Measurements from ENCODE around the gene TP53. TPM values are rescaled to one million over a fixed set of nuclear protein-coding genes. Genes with fewer than 3 reads are reported as not detected.

TP53 gene
- polyA plus RNA-seq, 1 donor from 2014 or later = 13.8 TPM

DNA sequence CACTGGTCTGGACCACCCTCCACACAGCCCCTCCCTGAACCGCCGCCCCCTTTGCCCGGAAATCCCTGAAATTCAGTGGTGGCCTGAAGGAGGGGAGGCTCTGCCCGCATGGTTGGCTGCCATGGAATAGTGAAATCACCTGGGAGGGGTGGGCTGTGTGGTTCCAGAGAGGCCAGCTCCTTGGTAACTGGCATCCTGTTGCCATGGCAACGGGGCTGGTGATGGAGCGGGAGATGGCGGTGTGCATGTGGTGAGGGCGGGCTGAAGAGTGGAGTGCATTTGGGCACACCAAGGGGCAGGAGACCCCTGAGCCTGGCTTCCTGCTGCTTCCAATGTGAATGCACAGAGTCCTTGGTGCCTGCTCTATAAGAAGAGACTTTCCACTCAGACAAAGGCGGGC is 20.2 kb upstream of the TP53 start:
- peaks cover 6% of the 10 kb centered on the region for H3F3A ChIP-seq (ENCODE audit: insufficient read depth, low read length, poor library complexity, severe bottlenecking)
- no peak for TF ChIP-seq CTCF (IDR thresholded peaks at IDR 0.05; ENCODE audit: poor library complexity, severe bottlenecking)
- no peak for TF ChIP-seq TAF1 (IDR thresholded peaks at IDR 0.05; ENCODE audit: low read depth)
- no peak for TF ChIP-seq EP300 (conservative IDR thresholded peaks at IDR 0.05; ENCODE audit: poor library complexity, severe bottlenecking)
- TF ChIP-seq RAD21 (conservative IDR thresholded peaks at IDR 0.05) = no peak
- TF ChIP-seq, protein P1, sequence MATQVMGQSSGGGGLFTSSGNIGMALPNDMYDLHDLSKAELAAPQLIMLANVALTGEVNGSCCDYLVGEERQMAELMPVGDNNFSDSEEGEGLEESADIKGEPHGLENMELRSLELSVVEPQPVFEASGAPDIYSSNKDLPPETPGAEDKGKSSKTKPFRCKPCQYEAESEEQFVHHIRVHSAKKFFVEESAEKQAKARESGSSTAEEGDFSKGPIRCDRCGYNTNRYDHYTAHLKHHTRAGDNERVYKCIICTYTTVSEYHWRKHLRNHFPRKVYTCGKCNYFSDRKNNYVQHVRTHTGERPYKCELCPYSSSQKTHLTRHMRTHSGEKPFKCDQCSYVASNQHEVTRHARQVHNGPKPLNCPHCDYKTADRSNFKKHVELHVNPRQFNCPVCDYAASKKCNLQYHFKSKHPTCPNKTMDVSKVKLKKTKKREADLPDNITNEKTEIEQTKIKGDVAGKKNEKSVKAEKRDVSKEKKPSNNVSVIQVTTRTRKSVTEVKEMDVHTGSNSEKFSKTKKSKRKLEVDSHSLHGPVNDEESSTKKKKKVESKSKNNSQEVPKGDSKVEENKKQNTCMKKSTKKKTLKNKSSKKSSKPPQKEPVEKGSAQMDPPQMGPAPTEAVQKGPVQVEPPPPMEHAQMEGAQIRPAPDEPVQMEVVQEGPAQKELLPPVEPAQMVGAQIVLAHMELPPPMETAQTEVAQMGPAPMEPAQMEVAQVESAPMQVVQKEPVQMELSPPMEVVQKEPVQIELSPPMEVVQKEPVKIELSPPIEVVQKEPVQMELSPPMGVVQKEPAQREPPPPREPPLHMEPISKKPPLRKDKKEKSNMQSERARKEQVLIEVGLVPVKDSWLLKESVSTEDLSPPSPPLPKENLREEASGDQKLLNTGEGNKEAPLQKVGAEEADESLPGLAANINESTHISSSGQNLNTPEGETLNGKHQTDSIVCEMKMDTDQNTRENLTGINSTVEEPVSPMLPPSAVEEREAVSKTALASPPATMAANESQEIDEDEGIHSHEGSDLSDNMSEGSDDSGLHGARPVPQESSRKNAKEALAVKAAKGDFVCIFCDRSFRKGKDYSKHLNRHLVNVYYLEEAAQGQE (IDR thresholded peaks at IDR 0.05; ENCODE audit: borderline replicate concordance) = peak; percentile 28
- TF ChIP-seq EZH2 (IDR thresholded peaks at IDR 0.05; ENCODE audit: borderline replicate concordance, insufficient read depth, low read length, poor library complexity, severe bottlenecking) = no peak
- no peak for TF ChIP-seq SMC3 (conservative IDR thresholded peaks at IDR 0.05; ENCODE audit: poor library complexity)
- TF ChIP-seq POLR2AphosphoS5 (IDR thresholded peaks at IDR 0.05) = peak; percentile 26
- TF ChIP-seq MXI1 (conservative IDR thresholded peaks at IDR 0.05; ENCODE audit: poor library complexity, severe bottlenecking) = peak; percentile 76
- H3K36me3 ChIP-seq (ENCODE audit: insufficient read depth, low read length) = no peaks in the 10 kb centered on the region
- no peak overlapping the region for H2AFZ ChIP-seq (ENCODE audit: low read depth, low read length)
- peaks cover 3% of the 10 kb centered on the region for H4K20me1 ChIP-seq (ENCODE audit: insufficient read depth)
- H3K79me2 ChIP-seq (replicated peaks; ENCODE audit: insufficient read depth, low read length) = peaks cover 37% of the 10 kb centered on the region
- H3K27ac ChIP-seq (ENCODE audit: low read length) = peak overlapping the region; percentile 95
- no peaks in the 10 kb centered on the region for H3K9me3 ChIP-seq (ENCODE audit: low read length)
- H3K4me3 ChIP-seq (ENCODE audit: low read length) = peak overlapping the region; percentile 98
- peak overlapping the region; percentile 97 for H3K4me2 ChIP-seq (ENCODE audit: low read length)
- no peaks in the 10 kb centered on the region for H3K27me3 ChIP-seq (ENCODE audit: insufficient read depth, low read depth, low read length)
- H3K9ac ChIP-seq (ENCODE audit: low read length) = peak overlapping the region; percentile 93
- H3K9me2 ChIP-seq (ENCODE audit: insufficient read depth, low read length) = no peaks in the 10 kb centered on the region

DNA sequence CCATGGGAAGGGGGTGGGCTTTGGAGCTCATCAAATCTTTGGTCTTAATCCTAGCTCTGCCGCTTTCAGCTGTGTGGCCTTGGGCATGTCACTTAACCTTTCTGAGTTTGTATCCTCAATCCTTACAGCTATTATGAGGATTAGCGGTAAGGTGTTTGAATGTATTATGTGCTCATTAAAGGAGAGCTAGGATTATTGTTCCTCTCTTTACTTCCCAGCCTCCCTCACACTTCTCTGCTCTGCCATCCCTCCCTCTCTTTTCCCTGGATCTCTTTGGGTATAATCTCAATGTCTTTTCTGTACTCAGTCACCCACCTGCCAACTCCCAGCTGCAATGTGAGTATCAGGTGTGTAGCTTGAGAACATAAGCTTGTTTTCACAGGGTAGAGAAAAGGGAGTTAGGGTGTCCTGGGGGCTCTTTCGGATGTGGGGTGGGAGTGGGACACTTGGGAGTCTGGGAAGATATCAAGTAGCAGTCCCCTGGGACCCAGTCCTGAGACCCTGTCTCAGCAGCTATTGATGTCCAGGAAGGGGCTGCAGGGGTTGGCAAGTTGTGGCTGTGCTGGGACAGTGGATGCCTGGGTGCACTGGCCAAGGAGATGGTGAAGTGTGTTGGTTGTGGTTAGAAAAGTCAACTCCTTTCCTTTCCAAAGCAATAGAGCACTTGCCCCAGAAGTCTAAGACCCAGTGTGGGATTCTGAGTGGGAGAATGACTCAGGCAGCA is 19.5 kb upstream of the TP53 start:
- TF ChIP-seq, protein P1 (IDR thresholded peaks at IDR 0.05; ENCODE audit: borderline replicate concordance) = no peak
- peak overlapping the region; percentile 97 for H3K4me2 ChIP-seq (ENCODE audit: low read length)

More for the DNA sequence above, 19.5 kb upstream of the TP53 start:
- Histone ChIP-seq H3F3A (ENCODE audit: insufficient read depth, low read length, poor library complexity, severe bottlenecking) (peaks cover 6% of the 10 kb centered on the region), H3K9ac (ENCODE audit: low read length) (peak overlapping the region; percentile 93), H3K4me3 (ENCODE audit: low read length) (peak overlapping the region; percentile 98), H2AFZ (ENCODE audit: low read depth, low read length) (no peak overlapping the region), H3K9me2 (ENCODE audit: insufficient read depth, low read length) (no peaks in the 10 kb centered on the region), H3K79me2 (replicated peaks; ENCODE audit: insufficient read depth, low read length) (peaks cover 37% of the 10 kb centered on the region), H3K27me3 (ENCODE audit: insufficient read depth, low read depth, low read length) (no peaks in the 10 kb centered on the region), H3K36me3 (ENCODE audit: insufficient read depth, low read length) (no peaks in the 10 kb centered on the region), H3K27ac (ENCODE audit: low read length) (peak overlapping the region; percentile 95), H3K9me3 (ENCODE audit: low read length) (no peaks in the 10 kb centered on the region), H4K20me1 (ENCODE audit: insufficient read depth) (peaks cover 3% of the 10 kb centered on the region)

All from neural cell (in vitro differentiated cells).